Vagina (tissue), 2 donors: ENCODE measurements around the gene SGMS2. TPM values are rescaled to one million over a fixed set of nuclear protein-coding genes. Genes with fewer than 3 reads are reported as not detected.

Experiments
- DNase-seq, 2 donors: peaks; one replicate each; pipeline ENCODE4 v3.0.0-alpha.2; 2017; ENCODE audit errors: extremely low spot score in 2 of 2
- H3K27ac ChIP-seq: fragments of 200-600 bp; sonication (generic); one replicate; pipeline ENCODE4 v1.5.1; 2019
- H3K27me3 ChIP-seq: fragments of 200-600 bp; sonication (generic); one replicate; pipeline ENCODE4 v1.5.1; 2019
- H3K36me3 ChIP-seq, 2 donors: fragments of 200-600 bp; sonication (generic); one replicate each; pipeline ENCODE4 v1.5.1; 2017 to 2019
- H3K4me1 ChIP-seq: fragments of 200-600 bp; sonication (generic); one replicate; pipeline ENCODE4 v1.5.1; 2019
- H3K4me3 ChIP-seq, 2 donors: fragments of 200-600 bp; sonication (generic); 1 replicate in 1 of 2; 2 replicates in 1 of 2; pipeline ENCODE4 v1.5.1; 2016 to 2019
- H3K9me3 ChIP-seq: fragments of 200-600 bp; sonication (generic); one replicate; pipeline ENCODE4 v1.5.1; 2019
- POLR2A ChIP-seq, 2 donors: fragments of 450-650 bp; IDR thresholded peaks; one replicate each; pipeline ENCODE4 v1.6.1; 2017; ENCODE audit warnings: antibody characterized with exemption in 2 of 2, mild to moderate bottlenecking in 2 of 2, moderate library complexity in 2 of 2
- POLR2AphosphoS5 ChIP-seq, 2 donors: sonication (generic); formaldehyde crosslinking; IDR thresholded peaks; one replicate each; pipeline ENCODE4 v1.9.0; 2017; ENCODE audit warnings: antibody characterized with exemption in 2 of 2, mild to moderate bottlenecking in 2 of 2, low read depth in 1 of 2; ENCODE audit not compliant: insufficient read depth in 1 of 2
- intact Hi-C: fragments of 100-400 bp; cut with DNase I; formaldehyde crosslinking; loops from one replicate; pipeline ENCODE4 v1.15.1; 2023
- total RNA-seq: library from RNA; depleted of rRNA; stranded (reverse); fragments of >200 nt; gene quantifications from one replicate; pipeline ENCODE4 v1.2.3, GENCODE V29; 2016
- TF ChIP-seq, protein P1 (sequence below), 3 experiments: fragments of 450-650 bp in 2 of 3; fragments of 200-600 bp in 1 of 3; sonication (generic) in 1 of 3; IDR thresholded peaks; one replicate each; pipeline ENCODE4 v1.5.1; 2017 to 2019; ENCODE audit warnings: antibody characterized with exemption in 3 of 3, mild to moderate bottlenecking in 2 of 3, moderate library complexity in 2 of 3

Gene SGMS2
- total RNA-seq, 1 donor from 2014 or later = 66.5 TPM

DNA sequence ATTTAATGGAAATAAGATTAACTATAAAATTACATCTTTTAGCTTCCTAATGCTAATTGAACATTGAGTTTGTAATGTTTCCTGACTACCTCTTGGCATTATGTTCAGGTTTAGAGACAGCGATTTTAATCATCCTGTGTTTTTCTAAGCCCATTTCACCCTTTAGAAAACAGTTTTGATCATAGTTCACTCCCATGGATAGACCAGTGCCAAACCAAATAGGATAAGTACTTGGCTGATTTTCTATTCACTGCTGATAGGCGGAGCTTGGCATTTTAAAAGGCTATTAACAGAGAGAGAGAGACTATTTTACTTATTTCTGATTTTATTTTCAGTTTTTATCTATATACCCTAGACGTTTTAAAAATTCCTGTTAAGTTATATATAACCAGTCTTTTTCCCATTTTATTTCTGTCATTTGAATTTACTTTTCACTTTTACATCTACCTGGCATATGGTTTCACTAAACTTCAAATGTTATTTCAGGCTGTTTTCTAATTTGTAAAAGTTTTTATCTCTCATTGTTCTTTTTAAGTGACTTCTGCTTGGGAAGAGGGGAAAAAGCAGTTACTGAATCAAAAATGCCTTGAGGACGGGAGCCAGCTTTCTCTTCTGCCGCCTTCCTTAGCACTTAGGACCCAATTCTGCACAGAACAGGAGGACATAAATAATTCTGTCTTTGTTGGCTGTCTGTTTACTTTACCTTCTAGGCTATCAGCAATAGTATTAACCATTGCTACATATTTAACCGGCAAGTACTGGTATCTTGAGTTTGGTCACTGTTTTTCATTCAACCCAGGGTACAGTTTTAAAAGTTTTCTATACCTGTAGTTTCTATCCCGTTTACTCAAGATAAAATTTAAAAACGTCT, 46.4 kb downstream of the SGMS2 start:
- intact Hi-C loops = no loop called here
- Histone ChIP-seq H3K27me3 (no peaks in the 10 kb centered on the region), H3K4me3 (no peak overlapping the region), H3K36me3 (no peaks in the 10 kb centered on the region), H3K27ac (no peak overlapping the region), H3K4me1 (peaks cover 15% of the 10 kb centered on the region), H3K9me3 (no peaks in the 10 kb centered on the region)
- DNase-seq = no peak
- TF ChIP-seq POLR2A (IDR thresholded peaks at IDR 0.05) = no peak
- TF ChIP-seq, protein P1, sequence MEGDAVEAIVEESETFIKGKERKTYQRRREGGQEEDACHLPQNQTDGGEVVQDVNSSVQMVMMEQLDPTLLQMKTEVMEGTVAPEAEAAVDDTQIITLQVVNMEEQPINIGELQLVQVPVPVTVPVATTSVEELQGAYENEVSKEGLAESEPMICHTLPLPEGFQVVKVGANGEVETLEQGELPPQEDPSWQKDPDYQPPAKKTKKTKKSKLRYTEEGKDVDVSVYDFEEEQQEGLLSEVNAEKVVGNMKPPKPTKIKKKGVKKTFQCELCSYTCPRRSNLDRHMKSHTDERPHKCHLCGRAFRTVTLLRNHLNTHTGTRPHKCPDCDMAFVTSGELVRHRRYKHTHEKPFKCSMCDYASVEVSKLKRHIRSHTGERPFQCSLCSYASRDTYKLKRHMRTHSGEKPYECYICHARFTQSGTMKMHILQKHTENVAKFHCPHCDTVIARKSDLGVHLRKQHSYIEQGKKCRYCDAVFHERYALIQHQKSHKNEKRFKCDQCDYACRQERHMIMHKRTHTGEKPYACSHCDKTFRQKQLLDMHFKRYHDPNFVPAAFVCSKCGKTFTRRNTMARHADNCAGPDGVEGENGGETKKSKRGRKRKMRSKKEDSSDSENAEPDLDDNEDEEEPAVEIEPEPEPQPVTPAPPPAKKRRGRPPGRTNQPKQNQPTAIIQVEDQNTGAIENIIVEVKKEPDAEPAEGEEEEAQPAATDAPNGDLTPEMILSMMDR (IDR thresholded peaks at IDR 0.05) = no peak
- no peak for TF ChIP-seq POLR2AphosphoS5 (IDR thresholded peaks at IDR 0.05; ENCODE audit: insufficient read depth in 1 of 2, low read depth in 1 of 2)

DNA sequence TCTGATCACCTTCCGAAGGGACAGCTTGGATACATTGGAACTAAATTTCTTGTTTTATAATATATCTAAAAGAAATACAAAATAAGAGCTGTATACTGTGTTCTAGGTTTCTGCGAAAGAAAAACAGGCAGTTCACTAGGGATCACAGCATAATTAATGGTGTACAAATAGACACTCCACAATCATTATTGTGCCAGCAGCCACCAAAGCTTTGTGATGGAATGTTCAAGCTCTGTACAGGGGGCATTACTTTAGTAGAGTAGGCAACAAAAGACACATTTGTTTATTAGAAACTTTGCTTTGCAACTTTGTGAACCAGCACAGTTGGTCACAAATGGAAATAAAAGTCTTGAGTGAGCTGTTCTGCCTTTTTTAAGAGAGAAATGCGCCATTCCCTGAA, 49.3 kb downstream of the SGMS2 start:
- TF ChIP-seq POLR2AphosphoS5 (IDR thresholded peaks at IDR 0.05; ENCODE audit: insufficient read depth in 1 of 2, low read depth in 1 of 2) = no peak
- TF ChIP-seq POLR2A (IDR thresholded peaks at IDR 0.05) = no peak
- TF ChIP-seq, protein P1 (IDR thresholded peaks at IDR 0.05) = no peak
- H3K4me3 ChIP-seq = no peak overlapping the region
- H3K27ac ChIP-seq = no peak overlapping the region
- H3K36me3 ChIP-seq = no peaks in the 10 kb centered on the region
- H3K4me1 ChIP-seq = peaks cover 15% of the 10 kb centered on the region
- intact Hi-C loops = no loop called here
- H3K9me3 ChIP-seq = no peaks in the 10 kb centered on the region
- no peaks in the 10 kb centered on the region for H3K27me3 ChIP-seq
- no peak for DNase-seq

DNA sequence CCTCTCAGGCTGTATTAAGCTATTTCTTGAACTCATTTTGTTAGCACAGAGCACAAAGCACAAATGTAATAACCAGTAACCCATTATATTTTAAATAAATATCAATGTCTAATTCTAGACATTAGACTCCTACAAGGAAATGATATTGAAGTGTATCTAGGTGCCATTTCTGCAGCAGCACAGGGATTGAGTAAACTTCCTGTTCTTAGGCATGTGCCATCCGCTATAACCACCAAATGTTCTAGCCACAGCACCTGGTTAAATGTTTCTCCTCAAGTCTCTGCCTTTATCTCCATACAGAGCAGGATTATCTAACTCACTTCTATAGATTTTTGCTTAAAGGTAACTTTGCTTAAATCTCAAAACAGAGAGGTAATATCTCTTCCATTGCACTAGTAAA, 51.4 kb downstream of the SGMS2 start:
- no peak for TF ChIP-seq POLR2AphosphoS5 (IDR thresholded peaks at IDR 0.05; ENCODE audit: insufficient read depth in 1 of 2, low read depth in 1 of 2)
- TF ChIP-seq POLR2A (IDR thresholded peaks at IDR 0.05) = no peak
- TF ChIP-seq, protein P1 (IDR thresholded peaks at IDR 0.05) = no peak
- H3K4me3 ChIP-seq = no peak overlapping the region
- peaks cover 8% of the 10 kb centered on the region for H3K4me1 ChIP-seq
- DNase-seq = no peak
- H3K27ac ChIP-seq = no peak overlapping the region
- no peaks in the 10 kb centered on the region for H3K9me3 ChIP-seq
- no peaks in the 10 kb centered on the region for H3K27me3 ChIP-seq
- intact Hi-C loops = no loop called here
- no peaks in the 10 kb centered on the region for H3K36me3 ChIP-seq

DNA sequence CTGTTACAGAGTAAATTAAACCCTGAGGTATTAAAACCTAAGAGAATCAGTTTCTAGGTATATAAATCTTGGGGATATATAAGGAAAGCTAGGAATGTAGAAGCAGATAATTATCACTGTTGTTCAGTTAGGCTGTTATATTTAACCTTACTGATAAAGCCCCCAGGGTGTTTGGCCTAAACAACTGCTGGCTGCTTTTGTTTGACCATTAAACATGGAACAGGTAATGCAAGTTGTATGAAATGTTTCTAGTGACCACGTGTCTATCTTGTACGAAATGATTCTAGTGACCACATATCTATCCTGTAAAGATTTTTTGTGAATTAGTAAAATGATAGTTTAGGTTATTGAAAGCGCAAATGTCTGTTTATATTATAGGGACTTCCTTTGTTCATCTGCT, 52.6 kb downstream of the SGMS2 start:
- Histone ChIP-seq H3K4me3 (no peak overlapping the region), H3K27ac (no peak overlapping the region), H3K9me3 (no peaks in the 10 kb centered on the region), H3K4me1 (no peaks in the 10 kb centered on the region), H3K27me3 (no peaks in the 10 kb centered on the region), H3K36me3 (no peaks in the 10 kb centered on the region)
- intact Hi-C loops = no loop called here
- no peak for TF ChIP-seq POLR2A (IDR thresholded peaks at IDR 0.05)
- TF ChIP-seq, protein P1 (IDR thresholded peaks at IDR 0.05) = no peak
- no peak for TF ChIP-seq POLR2AphosphoS5 (IDR thresholded peaks at IDR 0.05; ENCODE audit: insufficient read depth in 1 of 2, low read depth in 1 of 2)
- no peak for DNase-seq

DNA sequence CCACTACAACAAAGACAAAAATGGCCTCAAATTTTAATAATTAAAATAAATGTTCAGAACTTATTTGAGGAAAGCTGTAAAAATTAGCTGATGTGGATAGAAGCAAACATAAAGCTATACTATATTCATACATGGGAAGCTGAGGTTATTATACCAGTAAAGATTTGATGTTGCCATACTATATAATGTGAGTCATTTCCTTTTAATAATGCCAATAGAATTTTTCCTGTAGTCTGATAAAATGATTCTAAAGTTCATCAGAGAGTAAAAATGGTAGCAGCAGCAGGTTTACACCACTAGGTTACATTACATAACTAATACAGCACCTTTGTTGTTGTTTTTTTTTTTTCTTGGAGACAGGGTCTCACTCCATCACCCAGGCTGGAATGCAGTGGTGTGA, 61.1 kb downstream of the SGMS2 start:
- H3K4me1 ChIP-seq = no peaks in the 10 kb centered on the region
- TF ChIP-seq POLR2AphosphoS5 (IDR thresholded peaks at IDR 0.05; ENCODE audit: insufficient read depth in 1 of 2, low read depth in 1 of 2) = no peak
- TF ChIP-seq, protein P1 (IDR thresholded peaks at IDR 0.05) = no peak
- TF ChIP-seq POLR2A (IDR thresholded peaks at IDR 0.05) = no peak
- no peaks in the 10 kb centered on the region for H3K27me3 ChIP-seq
- H3K27ac ChIP-seq = no peak overlapping the region
- DNase-seq = no peak
- no peaks in the 10 kb centered on the region for H3K9me3 ChIP-seq
- no peaks in the 10 kb centered on the region for H3K36me3 ChIP-seq
- intact Hi-C loops = no loop called here
- H3K4me3 ChIP-seq = no peak overlapping the region
